ENCODE data around the gene ADM5. TPM values are rescaled to one million over a fixed set of nuclear protein-coding genes. Genes with fewer than 3 reads are reported as not detected.

The ADM5 gene
- total RNA-seq, 1 donor = under 0.01 TPM

GRCh38 chr19:49738268-49738667 is 48.9 kb downstream of the ADM5 start:
- no peak for DNase-seq (ENCODE audit: low read depth)
- H3K4me3 ChIP-seq (ENCODE audit: low read depth, low read length) = no peak overlapping the region
- no peak for TF ChIP-seq CTCF (IDR thresholded peaks at IDR 0.05; ENCODE audit: insufficient read depth, low read depth, low read length)

- H3K4me3 ChIP-seq (ENCODE audit: low read depth, low read length) = no peak overlapping the region
- no peak for DNase-seq (ENCODE audit: low read depth)
- TF ChIP-seq CTCF (IDR thresholded peaks at IDR 0.05; ENCODE audit: insufficient read depth, low read depth, low read length) = no peak
These were observed 49.7 kb downstream of the ADM5 start for GRCh38 chr19:49739098-49739497.

GRCh38 chr19:49739933-49740332 is 50.5 kb downstream of the ADM5 start:
- no peak overlapping the region for H3K4me3 ChIP-seq (ENCODE audit: low read depth, low read length)
- TF ChIP-seq CTCF (IDR thresholded peaks at IDR 0.05; ENCODE audit: insufficient read depth, low read depth, low read length) = no peak
- no peak for DNase-seq (ENCODE audit: low read depth)

Small RNA genes lying within 50 kb of the gene (small RNA-seq; reads per million reads assigned to genes)
- gene MIR5088 = not detected

Other genes with a start within 250 kb of the ADM5 start
- not detected in 2 replicates for gene SLC17A7, start 248.1 kb upstream of the ADM5 start, total RNA-seq
- gene PIH1D1, start 237.8 kb upstream of the ADM5 start, total RNA-seq = 91.1 and 107 TPM in 2 replicates
- gene ALDH16A1, start 236.4 kb upstream of the ADM5 start, total RNA-seq = 17.7 and 40.6 TPM in 2 replicates
- gene FLT3LG, start 215.4 kb upstream of the ADM5 start, total RNA-seq = 2.6 and 4.8 TPM in 2 replicates
- 1,887 and 2,774 TPM in 2 replicates for gene RPL13A, start 202.0 kb upstream of the ADM5 start, total RNA-seq
- 1,679 and 1,912 TPM in 2 replicates for gene RPS11, start 193.2 kb upstream of the ADM5 start, total RNA-seq
- 39.7 and 44.8 TPM in 2 replicates for gene FCGRT, start 176.9 kb upstream of the ADM5 start, total RNA-seq
- gene RCN3, start 161.6 kb upstream of the ADM5 start, total RNA-seq = 115 and 162 TPM in 2 replicates
- 76.9 and 101 TPM in 2 replicates for gene NOSIP, start 109.0 kb upstream of the ADM5 start, total RNA-seq
- 0.32 and 0.43 TPM in 2 replicates for gene PRRG2, start 108.3 kb upstream of the ADM5 start, total RNA-seq
- 3.0 and 3.9 TPM in 2 replicates for gene PRR12, start 98.4 kb upstream of the ADM5 start, total RNA-seq
- 43.2 and 44.5 TPM in 2 replicates for gene RRAS, start 49.5 kb upstream of the ADM5 start, total RNA-seq
- 17.4 and 18.1 TPM in 2 replicates for gene SCAF1, start 47.4 kb upstream of the ADM5 start, total RNA-seq
- gene IRF3, start 23.7 kb upstream of the ADM5 start, total RNA-seq = 49.9 and 66.5 TPM in 2 replicates
- 4.7 and 6.8 TPM in 2 replicates for gene BCL2L12, start 23.7 kb upstream of the ADM5 start, total RNA-seq
- 258 and 341 TPM in 2 replicates for gene PRMT1, start 12.3 kb upstream of the ADM5 start, total RNA-seq
- 20.0 and 32.0 TPM in 2 replicates for gene CPT1C, start 1.5 kb downstream of the ADM5 start, total RNA-seq
- gene TSKS, start 73.7 kb downstream of the ADM5 start, total RNA-seq = 0.43 TPM in 1 of 2 replicates, not detected in the other
- gene AP2A1, start 77.4 kb downstream of the ADM5 start, total RNA-seq = 92.0 and 97.0 TPM in 2 replicates
- 15.1 and 19.3 TPM in 2 replicates for gene FUZ, start 123.7 kb downstream of the ADM5 start, total RNA-seq
- 21.6 and 21.9 TPM in 2 replicates for gene MED25, start 128.7 kb downstream of the ADM5 start, total RNA-seq
- gene PTOV1, start 161.6 kb downstream of the ADM5 start, total RNA-seq = 47.9 and 53.5 TPM in 2 replicates
- gene PNKP, start 178.0 kb downstream of the ADM5 start, total RNA-seq = 40.2 and 64.1 TPM in 2 replicates
- 11.9 and 12.5 TPM in 2 replicates for gene AKT1S1, start 187.8 kb downstream of the ADM5 start, total RNA-seq
- gene TBC1D17, start 188.1 kb downstream of the ADM5 start, total RNA-seq = 23.3 and 27.4 TPM in 2 replicates
- 0.43 and 0.64 TPM in 2 replicates for gene IL4I1, start 207.3 kb downstream of the ADM5 start, total RNA-seq
- gene ATF5, start 239.6 kb downstream of the ADM5 start, total RNA-seq = 8.2 and 9.0 TPM in 2 replicates
- gene NUP62, start 239.9 kb downstream of the ADM5 start, total RNA-seq = 25.8 and 43.2 TPM in 2 replicates

Measured in fibroblast of villous mesenchyme (primary cell).